Hepatocyte (in vitro differentiated cells): Measurements from ENCODE around the gene ZNF525.

Experiments
- EZH2 ChIP-seq: fragments of 200-600 bp; sonication (generic); IDR thresholded peaks from 2 replicates; pipeline ENCODE4 v1.6.1; 2016; ENCODE audit warnings: antibody characterized with exemption, mild to moderate bottlenecking, borderline replicate concordance
- TF ChIP-seq, protein P1 (sequence below): fragments of 200-600 bp; sonication (generic); IDR thresholded peaks from 2 replicates; pipeline ENCODE4 v1.5.1; 2016; ENCODE audit warnings: antibody characterized with exemption, mild to moderate bottlenecking; ENCODE audit not compliant: poor library complexity

DNA sequence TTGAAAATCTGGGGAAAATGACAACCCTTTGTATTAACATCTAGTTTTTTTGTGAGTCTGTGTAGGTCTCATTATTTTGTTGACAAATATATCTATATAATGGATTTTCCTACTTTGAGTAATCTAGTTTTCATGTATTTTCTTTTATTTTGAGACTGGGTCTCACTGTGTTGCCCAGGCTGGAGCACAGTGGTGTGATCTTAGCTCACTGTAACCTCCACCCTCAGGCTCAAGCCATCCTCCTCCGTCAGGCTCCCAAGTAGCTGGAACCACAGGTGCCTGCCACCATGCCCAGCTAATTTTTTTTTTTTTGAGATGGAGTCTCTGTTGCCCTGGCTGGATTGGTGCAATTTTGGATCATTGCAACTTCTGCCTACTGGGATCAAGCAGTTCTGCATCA lies 9.2 kb downstream of the ZNF525 start:
- TF ChIP-seq, protein P1, sequence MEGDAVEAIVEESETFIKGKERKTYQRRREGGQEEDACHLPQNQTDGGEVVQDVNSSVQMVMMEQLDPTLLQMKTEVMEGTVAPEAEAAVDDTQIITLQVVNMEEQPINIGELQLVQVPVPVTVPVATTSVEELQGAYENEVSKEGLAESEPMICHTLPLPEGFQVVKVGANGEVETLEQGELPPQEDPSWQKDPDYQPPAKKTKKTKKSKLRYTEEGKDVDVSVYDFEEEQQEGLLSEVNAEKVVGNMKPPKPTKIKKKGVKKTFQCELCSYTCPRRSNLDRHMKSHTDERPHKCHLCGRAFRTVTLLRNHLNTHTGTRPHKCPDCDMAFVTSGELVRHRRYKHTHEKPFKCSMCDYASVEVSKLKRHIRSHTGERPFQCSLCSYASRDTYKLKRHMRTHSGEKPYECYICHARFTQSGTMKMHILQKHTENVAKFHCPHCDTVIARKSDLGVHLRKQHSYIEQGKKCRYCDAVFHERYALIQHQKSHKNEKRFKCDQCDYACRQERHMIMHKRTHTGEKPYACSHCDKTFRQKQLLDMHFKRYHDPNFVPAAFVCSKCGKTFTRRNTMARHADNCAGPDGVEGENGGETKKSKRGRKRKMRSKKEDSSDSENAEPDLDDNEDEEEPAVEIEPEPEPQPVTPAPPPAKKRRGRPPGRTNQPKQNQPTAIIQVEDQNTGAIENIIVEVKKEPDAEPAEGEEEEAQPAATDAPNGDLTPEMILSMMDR, result no peak
- no peak for TF ChIP-seq EZH2
